Dedifferentiated amniotic fluid mesenchymal stem cell (primary cell): ENCODE results near the gene SLC47A1.
"Not testable (repeated sequence)": the region's sequence is repeated elsewhere in the genome, so short reads cannot be mapped to it uniquely, and the experiment has no call there.

Source experiments
- DNase-seq: peaks from one replicate; pipeline ENCODE4 v3.0.0-alpha.2; 2016; ENCODE audit errors: extremely low spot score

Gene SLC47A1

GRCh38 chr17:19554393-19554792 lies 20.7 kb downstream of the SLC47A1 start:
- no peak for DNase-seq

- no peak for DNase-seq
Observed at GRCh38 chr17:19555746-19556145, 22.1 kb downstream of the SLC47A1 start.

GRCh38 chr17:19558946-19559345 lies 25.3 kb downstream of the SLC47A1 start:
- DNase-seq, result no peak

- no peak for DNase-seq
Observed at GRCh38 chr17:19561697-19562318, 28.2 kb downstream of the SLC47A1 start.

- DNase-seq, result no peak
Observed at GRCh38 chr17:19565817-19566575, 32.3 kb downstream of the SLC47A1 start.

- DNase-seq, result no peak
Observed at GRCh38 chr17:19567216-19568015, 33.8 kb downstream of the SLC47A1 start.

- DNase-seq, result no peak
Observed at GRCh38 chr17:19568016-19568350, 34.3 kb downstream of the SLC47A1 start.

- no peak for DNase-seq
Observed at GRCh38 chr17:19569785-19570543, 36.3 kb downstream of the SLC47A1 start.

- DNase-seq, result no peak
Observed at GRCh38 chr17:19570544-19571062, 36.9 kb downstream of the SLC47A1 start.

- no peak for DNase-seq
Observed at GRCh38 chr17:19573075-19573474, 39.4 kb downstream of the SLC47A1 start.

- DNase-seq, result no peak
Observed at GRCh38 chr17:19574956-19575355, 41.3 kb downstream of the SLC47A1 start.

- no peak for DNase-seq
Observed at GRCh38 chr17:19578545-19578944, 44.9 kb downstream of the SLC47A1 start.

GRCh38 chr17:19579192-19579761 lies 45.6 kb downstream of the SLC47A1 start:
- DNase-seq, result no peak

- no peak for DNase-seq
Observed at GRCh38 chr17:19579867-19580565, 46.4 kb downstream of the SLC47A1 start.

- DNase-seq, result not testable (repeated sequence)
Observed at GRCh38 chr17:19580566-19580920, 46.9 kb downstream of the SLC47A1 start.

- DNase-seq, result not testable (repeated sequence)
Observed at GRCh38 chr17:19582152-19582551, 48.5 kb downstream of the SLC47A1 start.

- no peak for DNase-seq
Observed at GRCh38 chr17:19583871-19584270, 50.2 kb downstream of the SLC47A1 start.

- DNase-seq, result no peak
Observed at GRCh38 chr17:19590451-19590850, 56.8 kb downstream of the SLC47A1 start.

GRCh38 chr17:19590912-19591551 lies 57.4 kb downstream of the SLC47A1 start:
- no peak for DNase-seq

GRCh38 chr17:19592316-19592715 lies 58.7 kb downstream of the SLC47A1 start:
- no peak for DNase-seq
